Measurements from ENCODE around the gene USP33. TPM values are rescaled to one million over a fixed set of nuclear protein-coding genes. Genes with fewer than 3 reads are reported as not detected.
"Not testable (repeated sequence)": the region's sequence is repeated elsewhere in the genome, so short reads cannot be mapped to it uniquely, and the experiment has no call there.

Gene USP33
- total RNA-seq, 1 donor from 2014 or later = 36.6 TPM

- Histone ChIP-seq H3K27me3 (ENCODE audit: control insufficient read depth, insufficient read depth, low read length) (no peaks in the 10 kb centered on the region), H3K36me3 (ENCODE audit: control insufficient read depth, insufficient read depth, low read length) (peaks cover 4% of the 10 kb centered on the region), H3K4me3 (ENCODE audit: low read depth, low read length) (no peak overlapping the region)
- no peak for TF ChIP-seq CTCF (IDR thresholded peaks at IDR 0.05; ENCODE audit: insufficient read depth, low read length, severe bottlenecking)
- FAIRE-seq (no peak), DNase-seq (ENCODE audit: low read depth) (no peak)
Observed at GRCh38 chr1:77649127-77649526, 110.5 kb downstream of the USP33 start.

- DNase-seq (ENCODE audit: low read depth); FAIRE-seq; H3K27me3 ChIP-seq (ENCODE audit: control insufficient read depth, insufficient read depth, low read length); H3K4me3 ChIP-seq (ENCODE audit: low read depth, low read length); H3K36me3 ChIP-seq (ENCODE audit: control insufficient read depth, insufficient read depth, low read length): not testable (repeated sequence)
Observed at GRCh38 chr1:77646224-77646623, 113.4 kb downstream of the USP33 start.

Other genes with a start within 250 kb of the USP33 start
- gene ZZZ3, start 77.2 kb downstream of the USP33 start, total RNA-seq = 64.3 and 69.2 TPM in 2 replicates
- 9.5 and 9.7 TPM in 2 replicates for gene MIGA1, start 19.8 kb upstream of the USP33 start, total RNA-seq
- 0.26 and 0.51 TPM in 2 replicates for gene NEXN, start 128.8 kb upstream of the USP33 start, total RNA-seq
- 95.8 and 103 TPM in 2 replicates for gene FUBP1, start 219.2 kb upstream of the USP33 start, total RNA-seq
- gene DNAJB4, start 245.1 kb upstream of the USP33 start, total RNA-seq = 6.8 and 15.7 TPM in 2 replicates